ENCODE data around the gene KRTAP1-3.

The KRTAP1-3 gene

GRCh38 chr17:41029633-41030245 lies 4.9 kb downstream of the KRTAP1-3 start, which contains the start of gene KRTAP1-4:
Gene KRTAP1-4, minus strand, starts transcription at chr17:41030195. Its CDS starts 117 bp downstream, at chr17:41030078.
- Histone ChIP-seq H3K36me3 (ENCODE audit: control insufficient read depth in 5 of 5, insufficient read depth in 5 of 5, low read length in 5 of 5) (no peaks in the 10 kb centered on the region), H3K27me3 (ENCODE audit: control insufficient read depth in 5 of 5, insufficient read depth in 4 of 5, low read length in 5 of 5) (peaks cover 0 to 8% (median 0%) of the 10 kb centered on the region in 5 donors), H3K9me3 (ENCODE audit: control insufficient read depth in 5 of 5, low read length in 5 of 5) (no peaks in the 10 kb centered on the region), H3K4me1 (ENCODE audit: control insufficient read depth in 5 of 5, insufficient read depth in 5 of 5, low read length in 5 of 5) (no peaks in the 10 kb centered on the region), H3K9ac (ENCODE audit: low read length in 5 of 5) (no peak within 1 kb of the TSS), H3K27ac (ENCODE audit: low read depth, low read length) (no peak within 1 kb of the TSS), H3K4me3 (ENCODE audit: low read depth in 1 of 5, low read length in 5 of 5) (no peak within 1 kb of the TSS)

DNA sequence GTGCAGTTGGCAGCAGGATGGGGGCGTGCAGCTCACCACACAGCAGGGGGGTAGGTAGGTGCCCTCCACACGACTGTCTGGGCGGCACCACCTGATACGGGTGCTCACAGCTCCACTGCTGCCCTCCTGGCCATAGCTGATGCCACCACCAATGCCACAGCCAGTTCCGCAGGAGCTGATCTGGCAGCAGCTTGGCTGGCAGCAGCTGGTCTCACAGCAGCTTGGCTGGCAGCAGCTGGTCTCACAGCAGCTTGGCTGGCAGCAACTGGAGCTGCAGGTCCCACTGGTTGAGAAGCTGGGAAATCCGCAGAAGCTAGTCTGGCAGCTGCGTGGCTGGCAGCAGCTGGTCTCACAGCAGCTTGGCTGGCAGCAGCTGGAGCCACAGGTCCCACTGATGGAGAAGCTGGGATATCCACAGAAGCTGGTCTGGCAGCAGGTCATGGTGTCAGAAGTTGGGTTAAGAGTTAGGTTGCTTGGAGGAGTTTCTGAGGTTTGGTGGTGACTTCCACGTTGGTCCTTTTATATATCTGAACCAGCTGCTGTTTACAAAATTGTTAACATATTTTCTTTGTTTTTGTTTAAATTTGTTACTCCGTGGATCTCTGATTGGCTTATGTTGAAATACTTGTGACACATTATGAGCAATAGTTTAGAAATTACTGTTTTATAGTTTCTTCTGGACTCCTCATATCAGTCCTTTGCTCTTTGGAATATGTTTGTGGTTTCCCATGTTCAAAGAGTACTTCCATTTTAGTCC lies 7.8 kb downstream of the KRTAP1-3 start, which contains the start of gene KRTAP1-5:
KRTAP1-5 (minus strand) TSS at position 494 of the 757 bp plus-strand sequence; CDS start at position 441, 53 bp downstream.
- Histone ChIP-seq H3K4me3 (ENCODE audit: low read depth in 1 of 5, low read length in 5 of 5) (no peak within 1 kb of the TSS), H3K27me3 (ENCODE audit: control insufficient read depth in 5 of 5, insufficient read depth in 4 of 5, low read length in 5 of 5) (peaks cover 0 to 8% (median 0%) of the 10 kb centered on the region in 5 donors), H3K9me3 (ENCODE audit: control insufficient read depth in 5 of 5, low read length in 5 of 5) (peaks cover 0 to under 1% (median 0%) of the 10 kb centered on the region in 5 donors), H3K27ac (ENCODE audit: low read depth, low read length) (no peak within 1 kb of the TSS), H3K36me3 (ENCODE audit: control insufficient read depth in 5 of 5, insufficient read depth in 5 of 5, low read length in 5 of 5) (no peaks in the 10 kb centered on the region), H3K4me1 (ENCODE audit: control insufficient read depth in 5 of 5, insufficient read depth in 5 of 5, low read length in 5 of 5) (no peaks in the 10 kb centered on the region), H3K9ac (ENCODE audit: low read length in 5 of 5) (no peak within 1 kb of the TSS)

- Histone ChIP-seq H3K4me1 (ENCODE audit: control insufficient read depth in 5 of 5, insufficient read depth in 5 of 5, low read length in 5 of 5) (no peaks in the 10 kb centered on the region), H3K27me3 (ENCODE audit: control insufficient read depth in 5 of 5, insufficient read depth in 4 of 5, low read length in 5 of 5) (peaks cover 0 to 5% (median 0%) of the 10 kb centered on the region in 5 donors), H3K36me3 (ENCODE audit: control insufficient read depth in 5 of 5, insufficient read depth in 5 of 5, low read length in 5 of 5) (no peaks in the 10 kb centered on the region), H3K9me3 (ENCODE audit: control insufficient read depth in 5 of 5, low read length in 5 of 5) (peaks cover 0 to 6% (median 0%) of the 10 kb centered on the region in 5 donors), H3K27ac (ENCODE audit: low read depth, low read length) (no peak overlapping the region), H3K9ac (ENCODE audit: low read length in 5 of 5) (no peak overlapping the region), H3K4me3 (ENCODE audit: low read depth in 1 of 5, low read length in 5 of 5) (no peak overlapping the region)
Measured at GRCh38 chr17:41024697-41025096, 10.0 kb downstream of the KRTAP1-3 start.

DNA sequence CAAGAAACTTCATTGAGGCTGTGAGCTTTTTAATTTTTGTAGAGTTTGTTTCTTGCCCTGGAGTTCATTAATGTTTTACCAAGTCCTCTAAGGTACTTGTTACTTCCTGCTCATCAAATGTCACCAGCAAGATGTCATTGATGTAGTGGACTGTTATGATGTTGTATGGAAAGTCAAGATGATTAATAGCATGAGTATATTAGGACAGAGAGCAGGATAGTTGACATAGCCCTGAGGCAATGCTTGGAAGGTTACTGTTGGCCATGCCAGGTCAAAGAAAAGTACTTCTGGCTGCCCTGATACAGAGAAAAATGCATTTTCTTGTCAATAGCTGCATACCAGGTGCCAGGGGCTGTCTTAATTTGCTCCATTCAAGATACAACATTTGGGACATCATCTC lies 14.3 kb downstream of the KRTAP1-3 start:
- H3K9me3 ChIP-seq (ENCODE audit: control insufficient read depth in 5 of 5, low read length in 5 of 5): peaks cover 0 to 6% (median 0%) of the 10 kb centered on the region in 5 donors
- no peak overlapping the region for H3K27ac ChIP-seq (ENCODE audit: low read depth, low read length)
- no peak overlapping the region for H3K9ac ChIP-seq (ENCODE audit: low read length in 5 of 5)
- no peak overlapping the region for H3K4me3 ChIP-seq (ENCODE audit: low read depth in 1 of 5, low read length in 5 of 5)
- H3K36me3 ChIP-seq (ENCODE audit: control insufficient read depth in 5 of 5, insufficient read depth in 5 of 5, low read length in 5 of 5): no peaks in the 10 kb centered on the region
- no peaks in the 10 kb centered on the region for H3K4me1 ChIP-seq (ENCODE audit: control insufficient read depth in 5 of 5, insufficient read depth in 5 of 5, low read length in 5 of 5)
- H3K27me3 ChIP-seq (ENCODE audit: control insufficient read depth in 5 of 5, insufficient read depth in 4 of 5, low read length in 5 of 5): no peaks in the 10 kb centered on the region

- no peaks in the 10 kb centered on the region for H3K36me3 ChIP-seq (ENCODE audit: control insufficient read depth in 5 of 5, insufficient read depth in 5 of 5, low read length in 5 of 5)
- H3K9me3 ChIP-seq (ENCODE audit: control insufficient read depth in 5 of 5, low read length in 5 of 5): peaks cover 0 to 6% (median 0%) of the 10 kb centered on the region in 5 donors
- no peak overlapping the region for H3K9ac ChIP-seq (ENCODE audit: low read length in 5 of 5)
Measured at GRCh38 chr17:41019415-41019814, 15.3 kb downstream of the KRTAP1-3 start.

DNA sequence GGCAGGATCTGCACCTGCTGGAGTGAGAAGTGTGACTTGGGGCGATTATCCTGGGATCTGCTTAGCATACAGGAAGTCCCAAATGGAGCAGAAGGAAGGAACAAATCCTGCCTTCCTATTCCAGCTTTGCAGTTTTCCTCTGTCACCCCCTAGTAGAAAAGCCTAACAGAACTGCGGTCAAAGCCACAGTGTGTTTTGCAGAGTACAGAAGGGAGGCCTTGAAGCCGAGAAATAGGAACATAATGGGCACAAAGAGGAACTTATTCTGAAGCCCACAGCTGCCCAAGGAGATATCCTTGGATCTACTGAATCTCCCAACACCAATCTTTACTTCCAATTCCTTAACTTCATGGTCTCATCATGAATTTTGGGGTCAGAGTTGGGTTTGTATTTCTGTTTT lies 16.1 kb downstream of the KRTAP1-3 start:
- no peaks in the 10 kb centered on the region for H3K4me1 ChIP-seq (ENCODE audit: control insufficient read depth in 5 of 5, insufficient read depth in 5 of 5, low read length in 5 of 5)
- peaks cover 0 to 6% (median 0%) of the 10 kb centered on the region in 5 donors for H3K9me3 ChIP-seq (ENCODE audit: control insufficient read depth in 5 of 5, low read length in 5 of 5)
- no peaks in the 10 kb centered on the region for H3K27me3 ChIP-seq (ENCODE audit: control insufficient read depth in 5 of 5, insufficient read depth in 4 of 5, low read length in 5 of 5)
- H3K27ac ChIP-seq (ENCODE audit: low read depth, low read length): no peak overlapping the region
- no peak overlapping the region for H3K9ac ChIP-seq (ENCODE audit: low read length in 5 of 5)
- H3K36me3 ChIP-seq (ENCODE audit: control insufficient read depth in 5 of 5, insufficient read depth in 5 of 5, low read length in 5 of 5): no peaks in the 10 kb centered on the region
- H3K4me3 ChIP-seq (ENCODE audit: low read depth in 1 of 5, low read length in 5 of 5): no peak overlapping the region

More at GRCh38 chr17:41019415-41019814, 15.3 kb downstream of the KRTAP1-3 start:
- Histone ChIP-seq H3K27me3 (ENCODE audit: control insufficient read depth in 5 of 5, insufficient read depth in 4 of 5, low read length in 5 of 5) (no peaks in the 10 kb centered on the region), H3K4me1 (ENCODE audit: control insufficient read depth in 5 of 5, insufficient read depth in 5 of 5, low read length in 5 of 5) (no peaks in the 10 kb centered on the region), H3K27ac (ENCODE audit: low read depth, low read length) (no peak overlapping the region), H3K4me3 (ENCODE audit: low read depth in 1 of 5, low read length in 5 of 5) (no peak overlapping the region)

DNA sequence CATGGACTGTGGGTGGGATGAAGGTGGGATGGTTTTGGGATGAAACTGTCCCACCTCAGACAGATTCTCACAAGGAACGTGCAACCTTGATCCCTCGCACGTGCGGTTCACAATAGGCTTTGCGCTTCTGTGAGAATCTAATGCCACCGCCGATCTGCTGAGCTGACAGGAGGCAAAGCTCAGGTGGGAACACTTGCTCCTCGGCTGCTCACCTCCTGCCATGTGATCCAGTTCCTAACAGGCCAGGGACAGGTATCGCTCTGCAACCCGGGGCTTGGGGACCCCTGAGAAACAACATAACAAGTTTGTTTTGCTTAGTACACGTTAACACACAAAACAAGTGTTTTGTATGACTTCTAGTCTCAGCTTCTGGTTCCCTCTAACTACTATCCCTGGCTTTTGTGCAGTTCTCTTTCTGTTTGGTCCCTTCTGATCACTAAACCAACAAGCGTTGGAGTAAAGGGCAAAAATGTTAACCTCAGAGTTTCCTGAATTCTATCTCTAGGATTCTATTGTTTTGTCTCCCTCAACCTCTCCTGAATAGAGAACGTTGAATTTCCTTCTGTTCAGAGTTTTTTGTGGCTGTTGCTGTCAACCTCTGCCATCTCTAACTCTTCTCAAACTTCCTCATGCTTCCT lies 18.0 kb downstream of the KRTAP1-3 start:
- H3K4me1 ChIP-seq (ENCODE audit: control insufficient read depth in 5 of 5, insufficient read depth in 5 of 5, low read length in 5 of 5): no peaks in the 10 kb centered on the region
- no peak overlapping the region for H3K4me3 ChIP-seq (ENCODE audit: low read depth in 1 of 5, low read length in 5 of 5)
- no peaks in the 10 kb centered on the region for H3K27me3 ChIP-seq (ENCODE audit: control insufficient read depth in 5 of 5, insufficient read depth in 4 of 5, low read length in 5 of 5)
- H3K9me3 ChIP-seq (ENCODE audit: control insufficient read depth in 5 of 5, low read length in 5 of 5): peaks cover 0 to 6% (median 0%) of the 10 kb centered on the region in 5 donors
- no peak overlapping the region for H3K9ac ChIP-seq (ENCODE audit: low read length in 5 of 5)
- no peak overlapping the region for H3K27ac ChIP-seq (ENCODE audit: low read depth, low read length)
- no peaks in the 10 kb centered on the region for H3K36me3 ChIP-seq (ENCODE audit: control insufficient read depth in 5 of 5, insufficient read depth in 5 of 5, low read length in 5 of 5)

- Histone ChIP-seq H3K27ac (ENCODE audit: low read depth, low read length) (no peak overlapping the region), H3K36me3 (ENCODE audit: control insufficient read depth in 5 of 5, insufficient read depth in 5 of 5, low read length in 5 of 5) (no peaks in the 10 kb centered on the region), H3K4me1 (ENCODE audit: control insufficient read depth in 5 of 5, insufficient read depth in 5 of 5, low read length in 5 of 5) (no peaks in the 10 kb centered on the region), H3K27me3 (ENCODE audit: control insufficient read depth in 5 of 5, insufficient read depth in 4 of 5, low read length in 5 of 5) (no peaks in the 10 kb centered on the region), H3K9me3 (ENCODE audit: control insufficient read depth in 5 of 5, low read length in 5 of 5) (no peaks in the 10 kb centered on the region), H3K4me3 (ENCODE audit: low read depth in 1 of 5, low read length in 5 of 5) (no peak overlapping the region), H3K9ac (ENCODE audit: low read length in 5 of 5) (no peak overlapping the region)
Measured at GRCh38 chr17:41015454-41015853, 19.2 kb downstream of the KRTAP1-3 start.

DNA sequence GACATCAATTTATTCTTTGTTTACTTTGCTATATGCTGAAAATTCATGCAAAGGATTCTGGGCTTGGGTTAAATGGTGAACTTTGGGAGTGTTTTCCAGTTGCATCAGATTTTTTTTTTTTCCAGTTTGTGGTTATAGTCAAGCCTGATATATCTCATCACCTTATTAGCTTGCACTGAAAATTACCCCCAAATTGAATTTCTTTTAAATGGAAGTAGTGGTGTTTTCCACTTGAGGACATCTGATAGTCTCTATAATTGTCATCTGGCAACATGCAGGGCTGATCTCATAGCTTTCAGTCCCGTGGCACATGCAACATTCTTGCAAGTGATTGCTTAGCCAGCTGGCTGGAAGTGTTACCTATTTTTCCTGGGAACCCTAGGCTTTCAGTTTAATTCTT lies 21.1 kb downstream of the KRTAP1-3 start:
- no peaks in the 10 kb centered on the region for H3K27me3 ChIP-seq (ENCODE audit: control insufficient read depth in 5 of 5, insufficient read depth in 4 of 5, low read length in 5 of 5)
- H3K9me3 ChIP-seq (ENCODE audit: control insufficient read depth in 5 of 5, low read length in 5 of 5): no peaks in the 10 kb centered on the region
- H3K9ac ChIP-seq (ENCODE audit: low read length in 5 of 5): no peak overlapping the region
- no peaks in the 10 kb centered on the region for H3K4me1 ChIP-seq (ENCODE audit: control insufficient read depth in 5 of 5, insufficient read depth in 5 of 5, low read length in 5 of 5)
- no peak overlapping the region for H3K27ac ChIP-seq (ENCODE audit: low read depth, low read length)
- no peaks in the 10 kb centered on the region for H3K36me3 ChIP-seq (ENCODE audit: control insufficient read depth in 5 of 5, insufficient read depth in 5 of 5, low read length in 5 of 5)
- no peak overlapping the region for H3K4me3 ChIP-seq (ENCODE audit: low read depth in 1 of 5, low read length in 5 of 5)

- H3K36me3 ChIP-seq (ENCODE audit: control insufficient read depth in 5 of 5, insufficient read depth in 5 of 5, low read length in 5 of 5): no peaks in the 10 kb centered on the region
- H3K27ac ChIP-seq (ENCODE audit: low read depth, low read length): no peak overlapping the region
- no peak overlapping the region for H3K4me3 ChIP-seq (ENCODE audit: low read depth in 1 of 5, low read length in 5 of 5)
- H3K4me1 ChIP-seq (ENCODE audit: control insufficient read depth in 5 of 5, insufficient read depth in 5 of 5, low read length in 5 of 5): no peaks in the 10 kb centered on the region
- H3K9me3 ChIP-seq (ENCODE audit: control insufficient read depth in 5 of 5, low read length in 5 of 5): no peaks in the 10 kb centered on the region
- no peaks in the 10 kb centered on the region for H3K27me3 ChIP-seq (ENCODE audit: control insufficient read depth in 5 of 5, insufficient read depth in 4 of 5, low read length in 5 of 5)
- H3K9ac ChIP-seq (ENCODE audit: low read length in 5 of 5): no peak overlapping the region
Measured at GRCh38 chr17:41013181-41013580, 21.5 kb downstream of the KRTAP1-3 start.
